T1000 (cell line): ENCODE measurements around the gene TIMELESS.
"Not testable (repeated sequence)": the region's sequence is repeated elsewhere in the genome, so short reads cannot be mapped to it uniquely, and the experiment has no call there.

Source experiments
- DNase-seq: peaks from one replicate; lab custom pipeline; 2025; ENCODE audit warnings: mixed read lengths; lab: John Stamatoyannopoulos, UW

Gene TIMELESS

GRCh38 chr12:56401612-56402011, 47.6 kb downstream of the TIMELESS start:
- not testable (repeated sequence) for DNase-seq

- DNase-seq = not testable (repeated sequence)
Measured at GRCh38 chr12:56401125-56401524, 48.1 kb downstream of the TIMELESS start.

- not testable (repeated sequence) for DNase-seq
Measured at GRCh38 chr12:56399466-56399865, 49.8 kb downstream of the TIMELESS start.

GRCh38 chr12:56398324-56398723, 50.9 kb downstream of the TIMELESS start:
- DNase-seq = no peak

- no peak for DNase-seq
Measured at GRCh38 chr12:56392331-56392730, 56.9 kb downstream of the TIMELESS start.

GRCh38 chr12:56391721-56392120, 57.5 kb downstream of the TIMELESS start:
- DNase-seq = no peak

- no peak for DNase-seq
Measured at GRCh38 chr12:56389412-56389811, 59.8 kb downstream of the TIMELESS start.

GRCh38 chr12:56387152-56387736, 62.0 kb downstream of the TIMELESS start:
- DNase-seq = no peak

- no peak for DNase-seq
Measured at GRCh38 chr12:56385873-56386272, 63.4 kb downstream of the TIMELESS start.

GRCh38 chr12:56382611-56383010, 66.6 kb downstream of the TIMELESS start:
- DNase-seq = no peak

- no peak for DNase-seq
Measured at GRCh38 chr12:56377989-56378316, 71.3 kb downstream of the TIMELESS start.

- DNase-seq = no peak
Measured at GRCh38 chr12:56377310-56377988, 71.8 kb downstream of the TIMELESS start.

GRCh38 chr12:56375598-56376434, 73.4 kb downstream of the TIMELESS start:
- no peak for DNase-seq

GRCh38 chr12:56374726-56375597, 74.3 kb downstream of the TIMELESS start:
- DNase-seq = no peak

GRCh38 chr12:56373515-56373914, 75.7 kb downstream of the TIMELESS start:
- no peak for DNase-seq

- DNase-seq = no peak
Measured at GRCh38 chr12:56366948-56367347, 82.3 kb downstream of the TIMELESS start.
